ELF-1 (cell line): Measurements from ENCODE around the gene JAKMIP3.

Experiments used
- DNase-seq: peaks from one replicate; pipeline ENCODE4 v3.0.0-alpha.2; 2016; ENCODE audit warnings: low read depth, low spot score

The JAKMIP3 gene

GRCh38 chr10:132097609-132098377, 32.0 kb downstream of the JAKMIP3 start:
- no peak for DNase-seq

GRCh38 chr10:132098539-132099388, 33.0 kb downstream of the JAKMIP3 start:
- no peak for DNase-seq

GRCh38 chr10:132099389-132100090, 33.8 kb downstream of the JAKMIP3 start:
- DNase-seq, result no peak

GRCh38 chr10:132100091-132100481, 34.3 kb downstream of the JAKMIP3 start:
- no peak for DNase-seq

GRCh38 chr10:132100556-132101349, 35.0 kb downstream of the JAKMIP3 start:
- DNase-seq, result no peak

GRCh38 chr10:132101529-132101928, 35.8 kb downstream of the JAKMIP3 start:
- no peak for DNase-seq

- no peak for DNase-seq
Measured at GRCh38 chr10:132102071-132102716, 36.4 kb downstream of the JAKMIP3 start.

- DNase-seq, result no peak
Measured at GRCh38 chr10:132102717-132103110, 37.0 kb downstream of the JAKMIP3 start.

GRCh38 chr10:132103116-132103910, 37.6 kb downstream of the JAKMIP3 start:
- DNase-seq, result no peak

- DNase-seq, result no peak
Measured at GRCh38 chr10:132104062-132104461, 38.3 kb downstream of the JAKMIP3 start.

GRCh38 chr10:132104471-132105301, 38.9 kb downstream of the JAKMIP3 start:
- DNase-seq, result no peak

GRCh38 chr10:132105302-132105995, 39.7 kb downstream of the JAKMIP3 start:
- DNase-seq, result no peak

GRCh38 chr10:132106431-132106830, 40.7 kb downstream of the JAKMIP3 start:
- no peak for DNase-seq

- no peak for DNase-seq
Measured at GRCh38 chr10:132107186-132107948, 41.6 kb downstream of the JAKMIP3 start.

GRCh38 chr10:132107949-132108877, 42.5 kb downstream of the JAKMIP3 start:
- DNase-seq, result no peak

- DNase-seq, result no peak
Measured at GRCh38 chr10:132109341-132110110, 43.8 kb downstream of the JAKMIP3 start.
